BJ (cell line): ENCODE data around the gene CROCC. TPM values are rescaled to one million over a fixed set of nuclear protein-coding genes. Genes with fewer than 3 reads are reported as not detected.
"Not testable (repeated sequence)": the region's sequence is repeated elsewhere in the genome, so short reads cannot be mapped to it uniquely, and the experiment has no call there.

Experiments
- CTCF ChIA-PET: fragments of 350-600 bp; formaldehyde crosslinking; extraction: SDS; loops from one replicate; lab custom pipeline; 2021; ENCODE audit warnings: antibody characterized with exemption, inconsistent platforms; lab: Yijun Ruan, JAX
- POLR2A ChIA-PET: fragments of 300-600 bp; sonication (Branson Sonifier 250); formaldehyde crosslinking; extraction: SDS; loops from one replicate; lab custom pipeline; 2021; ENCODE audit warnings: antibody characterized with exemption; lab: Charles Lee
- DNase-seq: peaks from one replicate; pipeline ENCODE4 v3.0.0-alpha.2; 2011; ENCODE audit warnings: low read depth
- H3K27me3 ChIP-seq: 2 replicates; pipeline ENCODE4 v1.6.0; 2011; ENCODE audit warnings: low read length; ENCODE audit not compliant: control insufficient read depth, insufficient read depth
- H3K36me3 ChIP-seq: 2 replicates; pipeline ENCODE4 v1.5.1; 2011; ENCODE audit warnings: low read length; ENCODE audit not compliant: control insufficient read depth, insufficient read depth
- H3K4me3 ChIP-seq: 2 replicates; pipeline ENCODE4 v1.5.1; 2011; ENCODE audit warnings: low read depth, mild to moderate bottlenecking, control low read depth, low read length
- polyA plus RNA-seq: library from polyadenylated mRNA; depleted of rRNA; stranded (reverse); fragments of >200 nt; gene quantifications from 2 replicates; pipeline ENCODE4 v1.2.3, GENCODE V29; 2011
- TF ChIP-seq, protein P1 (sequence below): IDR thresholded peaks from 2 replicates; pipeline ENCODE4 v1.5.1; 2011; ENCODE audit warnings: low read depth, mild to moderate bottlenecking, control low read depth, inconsistent platforms, low read length, moderate library complexity; ENCODE audit not compliant: insufficient read depth

CROCC gene
- polyA plus RNA-seq, 1 experiment = 12.1 TPM

DNA sequence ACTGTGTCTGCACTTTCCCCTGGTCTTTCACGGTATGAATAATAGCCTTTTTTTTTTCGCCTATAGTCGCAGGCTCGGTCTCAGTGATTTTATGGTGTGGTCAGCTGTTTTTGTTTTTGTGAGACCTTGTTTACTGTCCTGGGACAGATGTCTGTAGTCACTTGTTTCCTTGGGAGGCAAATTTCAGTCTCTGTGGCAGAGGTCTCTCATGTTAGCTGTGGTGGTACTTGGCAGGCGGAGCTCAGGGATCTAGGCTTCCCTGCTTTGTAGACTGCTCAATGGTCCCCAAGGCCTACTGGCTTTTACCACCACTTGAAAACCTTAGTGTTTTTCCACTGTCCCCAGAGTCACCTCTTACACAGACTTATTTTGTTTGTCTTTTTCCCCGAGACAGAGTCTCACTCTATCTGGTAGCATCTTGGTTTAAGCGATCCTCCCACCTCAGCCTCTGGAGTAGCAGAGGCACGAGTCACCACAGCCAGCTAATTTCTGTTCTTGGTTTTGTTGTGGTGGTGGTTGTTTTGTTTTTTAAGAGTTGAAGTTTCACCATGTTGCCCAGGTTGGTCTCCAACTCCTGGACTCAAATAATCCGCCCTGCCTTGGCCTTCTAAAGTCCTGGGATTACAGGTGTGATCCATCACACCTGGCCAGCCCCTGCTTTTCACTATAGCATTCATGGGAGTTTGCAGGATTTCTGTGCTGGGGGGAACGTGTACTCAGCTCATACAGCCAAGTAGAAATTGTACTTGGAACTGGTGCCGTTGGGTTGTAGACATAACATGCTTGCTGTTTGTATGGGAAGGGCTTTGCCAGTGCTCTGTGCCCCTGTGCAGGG lies 15.6 kb upstream of the CROCC start:
- no peak for DNase-seq
- ChIA-PET CTCF (no interaction called here), POLR2A (interaction anchor here (0.7 kb wide), 1 partner anchor 285 kb away, joined by 3 read pairs; no protein-coding TSS in a partner anchor)
- Histone ChIP-seq H3K27me3 (no peaks in the 10 kb centered on the region), H3K4me3 (no peak overlapping the region), H3K36me3 (no peaks in the 10 kb centered on the region)
- TF ChIP-seq, protein P1, sequence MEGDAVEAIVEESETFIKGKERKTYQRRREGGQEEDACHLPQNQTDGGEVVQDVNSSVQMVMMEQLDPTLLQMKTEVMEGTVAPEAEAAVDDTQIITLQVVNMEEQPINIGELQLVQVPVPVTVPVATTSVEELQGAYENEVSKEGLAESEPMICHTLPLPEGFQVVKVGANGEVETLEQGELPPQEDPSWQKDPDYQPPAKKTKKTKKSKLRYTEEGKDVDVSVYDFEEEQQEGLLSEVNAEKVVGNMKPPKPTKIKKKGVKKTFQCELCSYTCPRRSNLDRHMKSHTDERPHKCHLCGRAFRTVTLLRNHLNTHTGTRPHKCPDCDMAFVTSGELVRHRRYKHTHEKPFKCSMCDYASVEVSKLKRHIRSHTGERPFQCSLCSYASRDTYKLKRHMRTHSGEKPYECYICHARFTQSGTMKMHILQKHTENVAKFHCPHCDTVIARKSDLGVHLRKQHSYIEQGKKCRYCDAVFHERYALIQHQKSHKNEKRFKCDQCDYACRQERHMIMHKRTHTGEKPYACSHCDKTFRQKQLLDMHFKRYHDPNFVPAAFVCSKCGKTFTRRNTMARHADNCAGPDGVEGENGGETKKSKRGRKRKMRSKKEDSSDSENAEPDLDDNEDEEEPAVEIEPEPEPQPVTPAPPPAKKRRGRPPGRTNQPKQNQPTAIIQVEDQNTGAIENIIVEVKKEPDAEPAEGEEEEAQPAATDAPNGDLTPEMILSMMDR = no peak

DNA sequence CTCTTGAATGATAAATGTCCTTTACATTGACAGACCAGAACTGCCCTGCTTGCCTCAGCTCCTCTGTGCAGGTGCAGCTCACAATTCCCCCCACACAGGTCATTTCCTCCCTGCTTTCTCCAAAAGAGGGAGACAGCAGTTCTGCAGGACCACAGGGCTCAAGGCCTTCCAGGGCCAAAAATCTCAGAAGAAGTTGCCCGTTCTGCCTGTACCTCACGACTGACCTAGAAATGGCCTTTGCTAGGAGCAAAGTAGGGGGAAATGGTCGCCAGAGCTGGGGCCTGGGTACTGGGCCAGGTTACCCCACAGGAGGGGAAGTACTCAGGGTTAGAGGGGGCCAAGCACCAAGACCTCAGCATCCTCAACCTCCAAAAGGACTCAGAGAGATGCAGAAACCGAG lies 14.9 kb upstream of the CROCC start:
- ChIA-PET POLR2A (no interaction called here), CTCF (interaction anchor here (1.0 kb wide), 1 partner anchor 20 kb away, joined by 3 read pairs; no protein-coding TSS in a partner anchor)
- H3K36me3 ChIP-seq = no peaks in the 10 kb centered on the region
- TF ChIP-seq, protein P1 = no peak
- H3K4me3 ChIP-seq = no peak overlapping the region
- DNase-seq = no peak
- H3K27me3 ChIP-seq = no peaks in the 10 kb centered on the region; the same call in 1 of the 2 replicates

DNA sequence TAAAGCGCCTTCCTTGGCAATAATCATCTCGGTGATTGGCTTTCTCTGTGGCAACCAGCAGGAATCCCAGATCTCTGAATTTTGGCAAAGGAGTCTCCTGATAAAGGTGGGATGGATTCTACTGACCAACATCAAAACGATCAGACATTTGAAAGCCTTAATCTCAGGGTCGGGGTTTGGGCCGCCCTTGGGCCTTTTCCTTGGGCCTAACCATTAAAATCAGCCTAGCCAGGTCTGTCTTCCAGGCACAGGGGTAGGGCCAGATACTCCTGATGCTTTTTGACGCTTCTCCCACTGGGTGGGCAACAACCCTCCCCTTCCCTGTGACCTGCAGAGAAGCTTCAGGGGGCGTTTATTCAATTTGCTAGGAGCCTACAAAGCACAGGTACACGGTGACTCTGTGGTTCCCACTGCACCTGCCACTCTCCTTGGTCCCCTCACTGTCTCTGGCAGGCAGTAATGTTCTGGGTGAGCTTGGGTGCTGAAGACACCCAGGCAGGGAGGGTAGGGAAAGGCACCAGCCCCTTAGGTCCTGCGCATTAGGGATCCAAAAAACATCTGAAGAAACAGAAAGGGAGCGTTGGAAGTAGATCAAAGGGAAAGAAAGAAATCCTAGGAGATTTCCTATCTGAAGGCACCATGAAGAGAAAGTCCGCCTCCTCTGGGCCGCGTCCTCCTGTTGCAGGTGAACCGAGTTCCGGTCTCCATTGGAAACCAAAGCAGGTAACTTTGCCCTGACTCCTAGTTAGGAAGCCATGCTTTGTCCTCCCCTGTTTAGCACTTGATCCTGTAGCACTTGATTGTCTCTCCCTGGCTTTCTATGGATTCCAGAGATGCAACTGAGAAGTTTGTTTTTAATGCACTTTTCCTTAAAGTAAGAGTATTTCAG lies 13.6 kb upstream of the CROCC start:
- TF ChIP-seq, protein P1 = no peak
- no peaks in the 10 kb centered on the region; the same call in 1 of the 2 replicates for H3K27me3 ChIP-seq
- DNase-seq = no peak
- H3K4me3 ChIP-seq = no peak overlapping the region
- H3K36me3 ChIP-seq = no peaks in the 10 kb centered on the region
- POLR2A ChIA-PET = no interaction called here
- CTCF ChIA-PET = no interaction called here

DNA sequence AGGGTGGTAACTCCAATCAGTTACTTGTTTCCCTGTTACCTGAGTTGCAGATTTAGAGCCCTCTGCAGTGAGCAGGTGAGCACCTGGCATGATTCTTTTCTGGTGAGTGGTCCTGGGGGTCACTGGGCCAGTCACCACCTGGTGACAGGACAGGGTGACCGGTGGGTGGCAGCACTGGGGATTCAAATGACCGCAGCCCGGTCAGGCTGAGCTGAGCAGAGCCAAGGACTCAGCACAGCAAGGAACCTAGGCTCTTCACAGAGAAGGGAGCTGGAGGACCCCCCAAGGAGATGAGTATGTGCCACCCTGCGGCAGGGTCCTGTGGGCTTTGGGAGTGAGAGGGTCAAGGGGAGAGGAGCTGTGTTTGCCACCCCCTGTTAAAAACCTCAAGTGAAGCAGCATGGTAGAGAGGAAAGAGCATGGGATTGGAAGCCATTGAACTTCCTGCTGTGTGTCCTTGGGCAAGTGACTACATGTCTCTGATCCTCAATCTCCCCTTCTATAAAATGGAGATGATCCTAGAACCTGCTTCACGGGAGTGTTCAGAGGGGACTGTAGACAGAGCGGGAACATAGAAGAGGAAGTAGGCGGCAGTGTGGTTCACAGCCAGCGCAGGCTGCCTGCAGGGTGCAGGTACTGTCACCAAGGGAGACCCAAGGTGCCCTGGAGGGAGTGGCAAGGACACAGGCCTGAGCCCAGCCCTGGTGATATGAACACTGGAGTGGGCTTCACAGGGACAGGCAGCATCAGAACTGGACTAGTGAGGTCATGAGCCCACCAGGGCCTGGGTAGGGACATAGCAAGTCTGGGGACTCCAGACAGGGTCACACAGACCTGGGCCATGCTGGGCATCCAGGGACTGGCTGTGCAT lies 9.6 kb upstream of the CROCC start:
- H3K4me3 ChIP-seq, CTCF ChIA-PET, DNase-seq, POLR2A ChIA-PET, H3K36me3 ChIP-seq, H3K27me3 ChIP-seq: not testable (repeated sequence)

DNA sequence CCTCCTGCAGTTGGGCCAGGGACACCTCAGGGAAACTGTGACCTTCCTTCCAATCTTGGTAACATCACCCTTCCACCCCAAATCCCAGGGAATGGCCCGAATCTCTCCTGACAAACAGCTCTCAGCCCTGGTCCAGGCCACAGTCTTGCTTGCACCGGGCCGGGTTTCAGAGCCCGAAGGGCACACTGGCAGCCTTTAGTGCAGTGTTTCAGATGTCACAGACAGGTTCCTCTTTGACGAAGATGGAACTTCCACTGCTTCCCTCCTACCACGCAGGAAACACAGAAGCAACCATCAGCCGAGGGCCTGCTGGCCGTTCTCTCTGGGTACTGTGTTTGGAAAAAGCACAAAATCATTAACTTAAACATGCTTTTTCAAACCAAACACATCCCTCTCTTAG lies 9.0 kb upstream of the CROCC start:
- CTCF ChIA-PET, DNase-seq, H3K27me3 ChIP-seq, H3K36me3 ChIP-seq, H3K4me3 ChIP-seq, POLR2A ChIA-PET: not testable (repeated sequence)
